SU-DHL-6 (cell line): ENCODE data around the gene TMEM95.
A peak's percentile ranks its signal among the peaks of the same experiment; 100 is the strongest.

Source experiments
- H2AFZ ChIP-seq: fragments of 200-600 bp; sonication (generic); 2 replicates; pipeline ENCODE4 v1.6.1; 2014; ENCODE audit warnings: low read depth, mild to moderate bottlenecking, moderate library complexity, mixed read lengths, antibody characterized with exemption, low read length; ENCODE audit not compliant: severe bottlenecking
- H3F3A ChIP-seq: fragments of 200-600 bp; shearing (Covaris generic); 2 replicates; pipeline ENCODE4 v1.6.0; 2016; ENCODE audit warnings: antibody characterized with exemption, mild to moderate bottlenecking; ENCODE audit not compliant: insufficient read depth
- H3K27ac ChIP-seq: fragments of 200-600 bp; sonication (generic); 2 replicates; pipeline ENCODE4 v1.5.1; 2016; ENCODE audit warnings: low read depth, mild to moderate bottlenecking, low read length, moderate library complexity, mixed read lengths
- H3K27me3 ChIP-seq: fragments of 200-600 bp; sonication (generic), shearing (Covaris generic); 2 replicates; pipeline ENCODE4 v1.6.0; 2014; ENCODE audit warnings: mild to moderate bottlenecking, low read length
- H3K36me3 ChIP-seq: fragments of 200-600 bp; sonication (generic); 2 replicates; pipeline ENCODE4 v1.6.1; 2014; ENCODE audit warnings: mild to moderate bottlenecking, low read length, mixed read lengths
- H3K4me2 ChIP-seq: fragments of 300-600, 200-600 bp; shearing (Covaris generic), sonication (generic); 2 replicates; pipeline ENCODE4 v1.6.0; 2014; ENCODE audit warnings: low read length, low read depth, mild to moderate bottlenecking; ENCODE audit not compliant: poor library complexity, severe bottlenecking
- H3K4me3 ChIP-seq: fragments of 200-600 bp; sonication (generic); 2 replicates; pipeline ENCODE4 v1.5.1; 2014; ENCODE audit warnings: antibody characterized with exemption, low read length, mild to moderate bottlenecking, mixed read lengths; ENCODE audit not compliant: insufficient read depth, poor library complexity, severe bottlenecking
- H3K79me2 ChIP-seq: fragments of 200-600 bp; sonication (generic); 2 replicates; pipeline ENCODE4 v1.6.1; 2014; ENCODE audit warnings: mild to moderate bottlenecking, low read length, moderate library complexity; ENCODE audit not compliant: insufficient read depth
- H3K9ac ChIP-seq: fragments of 200-600 bp; sonication (generic); 2 replicates; pipeline ENCODE4 v1.7.0; 2014; ENCODE audit warnings: mild to moderate bottlenecking, low read length
- H3K9me2 ChIP-seq: fragments of 200-600 bp; sonication (generic); replicated peaks from 2 replicates; pipeline ENCODE4 v1.6.1; 2014; ENCODE audit warnings: low read length; ENCODE audit not compliant: insufficient read depth
- H3K9me3 ChIP-seq: fragments of 200-600 bp; sonication (generic); 2 replicates; pipeline ENCODE4 v1.6.1; 2014; ENCODE audit warnings: low read length, mixed read lengths; ENCODE audit not compliant: insufficient read depth
- H4K20me1 ChIP-seq: fragments of 200-600 bp; sonication (generic); 2 replicates; pipeline ENCODE4 v1.6.1; 2014; ENCODE audit warnings: low read depth, mild to moderate bottlenecking, antibody characterized with exemption, low read length, moderate library complexity, mixed read lengths
- CTCF ChIP-seq: fragments of 200-600 bp; sonication (generic); IDR thresholded peaks from one replicate; pipeline ENCODE4 v1.5.1; 2017; ENCODE audit warnings: antibody characterized with exemption, mild to moderate bottlenecking, low read length, moderate library complexity; ENCODE audit not compliant: insufficient read depth, poor library complexity, severe bottlenecking
- EZH2phosphoT487 ChIP-seq: fragments of 200-600 bp; sonication (generic), shearing (Covaris generic); conservative IDR thresholded peaks from 2 replicates; pipeline ENCODE4 v1.6.1; 2018; ENCODE audit warnings: mild to moderate bottlenecking, antibody characterized with exemption, low read length, moderate library complexity, mixed read lengths

TMEM95 gene

GRCh38 chr17:7348478-7349242, 6.3 kb upstream of the TMEM95 start:
- H3K9ac ChIP-seq, result no peak overlapping the region
- no peaks in the 10 kb centered on the region for H3K9me3 ChIP-seq
- no peaks in the 10 kb centered on the region for H4K20me1 ChIP-seq
- H3F3A ChIP-seq, result peaks cover 13% of the 10 kb centered on the region
- no peaks in the 10 kb centered on the region for H3K36me3 ChIP-seq
- H3K4me2 ChIP-seq, result no peak overlapping the region
- TF ChIP-seq EZH2phosphoT487 (no peak), CTCF (no peak)
- H3K79me2 ChIP-seq, result no peaks in the 10 kb centered on the region
- no peak overlapping the region for H2AFZ ChIP-seq
- H3K27me3 ChIP-seq, result no peaks in the 10 kb centered on the region
- no peak overlapping the region for H3K4me3 ChIP-seq
- H3K9me2 ChIP-seq, result no peaks in the 10 kb centered on the region
- H3K27ac ChIP-seq, result no peak overlapping the region

- Histone ChIP-seq H3K4me3 (peak within 1 kb of the TSS; percentile 71), H3K4me2 (peak within 1 kb of the TSS; percentile 71), H2AFZ (peak within 1 kb of the TSS; percentile 55), H3K9me2 (no peaks in the 10 kb centered on the region), H4K20me1 (no peaks in the 10 kb centered on the region), H3K36me3 (no peaks in the 10 kb centered on the region), H3K9ac (peak within 1 kb of the TSS; percentile 85), H3F3A (peaks cover 13% of the 10 kb centered on the region), H3K9me3 (no peaks in the 10 kb centered on the region), H3K79me2 (no peaks in the 10 kb centered on the region), H3K27ac (peak within 1 kb of the TSS; percentile 71), H3K27me3 (no peaks in the 10 kb centered on the region)
- TF ChIP-seq EZH2phosphoT487 (no peak), CTCF (no peak)
These were observed 3.1 kb upstream of the TMEM95 start, which contains the start of gene KCTD11 for GRCh38 chr17:7351665-7352502. Gene KCTD11 (plus strand): TSS chr17:7352162.

GRCh38 chr17:7352503-7352889, 2.5 kb upstream of the TMEM95 start:
- Histone ChIP-seq H3K9me2 (no peaks in the 10 kb centered on the region), H2AFZ (peak overlapping the region; percentile 55), H3K4me3 (peak overlapping the region; percentile 71), H3F3A (peaks cover 13% of the 10 kb centered on the region), H3K27ac (peak overlapping the region; percentile 16; the same call in 1 of the 2 replicates), H3K36me3 (no peaks in the 10 kb centered on the region), H3K9me3 (no peaks in the 10 kb centered on the region), H4K20me1 (no peaks in the 10 kb centered on the region), H3K79me2 (no peaks in the 10 kb centered on the region), H3K27me3 (no peaks in the 10 kb centered on the region), H3K9ac (peak overlapping the region; percentile 85), H3K4me2 (peak overlapping the region; percentile 71)
- TF ChIP-seq EZH2phosphoT487 (no peak), CTCF (no peak)
